Inflammatory macrophage (primary cell): Measurements from ENCODE around the gene ZFYVE26.

Experiments
- DNase-seq, 2 donors: peaks; one replicate each; pipeline ENCODE4 v3.0.0-alpha.2; 2020 to 2022
- total RNA-seq, 18 experiments: gene quantifications; one replicate each; lab custom pipeline; 2026; ENCODE audit warnings: mixed read lengths in 6 of 18, inconsistent platforms in 2 of 18; lab: John Stamatoyannopoulos, UW

ZFYVE26 gene
- total RNA-seq: 109 to 333 (median 238) reads per million in 18 experiments

DNA sequence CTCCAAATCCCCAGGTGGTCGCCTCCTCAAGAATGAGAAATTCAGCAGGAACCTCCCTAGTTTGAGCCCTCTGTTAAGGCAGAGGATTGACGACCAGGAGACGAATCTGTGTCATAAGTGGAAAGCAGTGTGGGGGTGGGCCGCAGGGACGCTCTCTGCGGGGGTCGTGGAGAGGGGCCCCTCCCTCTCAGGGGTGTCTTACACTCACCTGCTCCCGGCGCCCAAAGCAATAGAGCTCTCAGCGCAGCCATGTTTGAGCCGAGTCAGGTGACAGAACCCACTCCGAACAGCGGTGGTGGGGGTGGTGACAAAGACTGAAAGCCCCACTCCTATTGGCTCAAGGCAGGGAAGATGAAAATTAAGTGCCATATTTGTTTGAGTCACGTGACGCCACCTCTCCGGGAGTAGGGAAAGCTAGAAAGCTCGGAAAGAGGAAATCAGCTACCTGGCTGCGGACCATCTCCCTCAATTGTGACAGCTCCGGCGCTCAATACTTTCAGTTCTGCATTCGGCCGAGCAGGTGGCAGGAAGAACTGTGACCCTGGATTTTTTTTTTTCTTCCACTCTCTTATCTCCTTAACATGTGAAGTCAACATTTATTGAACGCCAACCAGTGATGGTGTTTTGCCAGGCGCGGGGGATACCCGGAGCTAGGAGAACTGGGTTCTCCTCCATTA lies at the start of gene ZFYVE26:
ZFYVE26 (minus strand) TSS at position 265 of the 677 bp plus-strand sequence. CDS start 627 bp downstream, outside the sequence.
- DNase-seq: peak; percentile 91 to 93

DNA sequence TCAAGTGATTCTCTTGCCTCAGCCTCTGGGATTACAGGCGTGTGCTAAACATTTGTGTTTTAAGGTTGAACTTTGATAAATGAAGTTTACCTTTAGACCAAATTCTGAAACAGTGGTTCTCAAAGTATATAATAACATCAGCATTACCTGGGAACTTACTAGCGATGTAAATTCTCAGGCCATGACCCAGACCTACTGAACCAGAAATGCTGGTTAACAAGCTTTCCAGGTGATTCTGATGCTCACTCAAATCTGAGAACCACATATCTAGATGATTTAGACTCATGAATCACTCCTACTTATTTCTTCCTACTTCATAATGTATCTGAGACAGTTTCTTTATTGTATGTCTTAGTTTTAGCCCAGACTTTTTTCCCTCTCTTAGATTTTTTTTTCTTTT lies 46.8 kb upstream of the ZFYVE26 start:
- no peak for DNase-seq

- DNase-seq: no peak
These were observed 42.9 kb upstream of the ZFYVE26 start for GRCh38 chr14:67859169-67859749.

DNA sequence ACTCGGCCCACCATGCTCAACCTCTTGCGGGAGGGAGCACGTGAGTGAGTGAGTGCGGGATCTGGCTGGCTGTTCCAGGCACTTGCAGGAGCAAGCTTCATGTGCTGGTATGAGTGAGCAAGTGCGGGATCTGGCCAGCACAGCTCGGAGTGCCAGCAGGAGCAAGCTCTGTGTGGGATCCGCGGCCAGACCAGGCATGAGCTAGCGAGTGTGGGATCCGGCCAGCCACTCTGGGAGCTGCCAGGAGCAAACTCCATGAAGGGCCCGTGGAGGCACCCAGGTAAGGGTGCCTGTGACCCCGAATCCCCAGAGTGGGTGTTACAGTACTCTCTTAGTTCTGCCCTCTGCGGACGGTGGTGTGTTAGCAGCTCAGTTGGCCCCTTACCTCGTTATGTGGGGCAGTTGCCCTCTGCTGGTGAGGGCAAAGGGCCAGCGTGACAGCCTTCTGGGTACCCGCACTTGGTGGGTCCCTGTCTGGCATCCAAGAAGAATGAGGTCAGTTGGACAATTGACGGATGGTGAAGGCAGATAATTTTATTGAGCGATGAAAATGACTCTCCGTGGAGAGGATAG lies 41.5 kb upstream of the ZFYVE26 start:
- DNase-seq: no peak

GRCh38 chr14:67856827-67857226 lies 40.4 kb upstream of the ZFYVE26 start:
- no peak for DNase-seq

- DNase-seq: peak; percentile 79 to 88
These were observed 37.3 kb upstream of the ZFYVE26 start for GRCh38 chr14:67853715-67854114.

- peak; percentile 69 to 88 for DNase-seq
These were observed 36.7 kb upstream of the ZFYVE26 start for GRCh38 chr14:67852926-67853604.

DNA sequence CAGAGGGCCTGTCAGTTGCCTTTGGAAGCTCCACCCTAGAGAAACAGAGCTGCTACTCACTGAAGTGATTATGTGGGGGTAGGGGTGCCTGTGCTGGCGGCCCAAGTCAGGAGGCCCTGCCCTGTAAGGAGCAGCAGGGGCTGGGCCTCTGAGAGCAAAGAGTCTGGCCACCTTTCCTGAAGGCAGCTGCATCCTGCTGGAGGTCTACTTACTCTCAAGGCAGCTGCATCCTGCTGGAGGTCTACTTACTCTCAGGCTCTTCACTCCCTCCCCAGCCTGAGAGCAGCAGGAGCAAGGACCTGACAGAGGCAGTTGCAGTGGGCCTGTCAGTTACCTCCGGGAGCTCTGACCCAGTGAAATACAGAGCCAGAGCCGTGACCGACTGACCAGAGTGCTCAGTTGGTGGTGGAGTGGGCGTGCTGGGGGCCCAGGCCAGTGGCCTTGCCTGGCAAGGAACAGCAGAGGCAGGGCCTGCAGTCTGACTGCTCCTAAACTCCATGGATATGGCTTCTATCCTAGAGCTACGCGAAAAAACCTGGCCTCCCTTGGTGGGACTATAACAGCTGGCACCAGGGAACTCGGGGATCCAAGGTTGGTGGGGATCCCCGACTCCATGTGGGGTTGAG lies 35.5 kb upstream of the ZFYVE26 start:
- DNase-seq: peak in 1 of 2 donors; percentile 25

DNA sequence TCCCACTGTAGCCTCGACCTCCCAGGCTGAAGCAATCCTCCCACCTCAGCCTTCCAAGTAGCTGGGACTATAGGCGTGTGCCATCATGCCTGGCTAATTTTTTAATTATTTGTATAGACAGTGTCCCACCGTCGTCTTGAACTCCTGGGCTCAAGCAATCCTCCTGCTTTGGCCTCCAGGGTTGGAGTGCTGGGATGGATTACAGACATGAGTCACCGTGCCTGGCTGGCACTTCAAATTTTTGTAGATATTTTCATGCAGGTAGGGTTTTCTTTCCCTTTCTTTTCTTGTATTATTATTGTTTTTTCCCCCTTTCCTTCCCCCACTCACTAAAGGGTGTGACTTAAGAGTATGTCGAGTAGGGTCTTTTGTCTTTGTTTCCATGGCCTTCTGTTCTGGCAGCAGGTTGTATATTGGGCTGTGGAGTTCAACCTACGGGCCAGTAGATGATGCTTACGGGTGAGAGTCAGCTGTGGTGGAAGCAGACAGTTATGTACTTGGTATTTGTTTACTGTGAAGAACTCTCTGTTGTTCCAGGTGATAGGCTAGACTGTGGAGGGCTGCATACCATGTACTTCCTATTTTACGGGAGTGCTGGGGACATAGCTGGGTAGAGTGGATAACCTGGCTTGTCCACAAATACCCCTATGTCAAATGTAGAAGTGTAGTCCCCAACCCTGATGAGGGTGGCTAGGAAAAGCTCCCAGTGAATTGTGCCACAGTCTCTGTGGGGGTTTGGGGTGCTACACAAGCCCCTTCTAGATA lies 33.9 kb upstream of the ZFYVE26 start:
- no peak for DNase-seq

- no peak for DNase-seq
These were observed 29.7 kb upstream of the ZFYVE26 start for GRCh38 chr14:67846029-67846610.

DNA sequence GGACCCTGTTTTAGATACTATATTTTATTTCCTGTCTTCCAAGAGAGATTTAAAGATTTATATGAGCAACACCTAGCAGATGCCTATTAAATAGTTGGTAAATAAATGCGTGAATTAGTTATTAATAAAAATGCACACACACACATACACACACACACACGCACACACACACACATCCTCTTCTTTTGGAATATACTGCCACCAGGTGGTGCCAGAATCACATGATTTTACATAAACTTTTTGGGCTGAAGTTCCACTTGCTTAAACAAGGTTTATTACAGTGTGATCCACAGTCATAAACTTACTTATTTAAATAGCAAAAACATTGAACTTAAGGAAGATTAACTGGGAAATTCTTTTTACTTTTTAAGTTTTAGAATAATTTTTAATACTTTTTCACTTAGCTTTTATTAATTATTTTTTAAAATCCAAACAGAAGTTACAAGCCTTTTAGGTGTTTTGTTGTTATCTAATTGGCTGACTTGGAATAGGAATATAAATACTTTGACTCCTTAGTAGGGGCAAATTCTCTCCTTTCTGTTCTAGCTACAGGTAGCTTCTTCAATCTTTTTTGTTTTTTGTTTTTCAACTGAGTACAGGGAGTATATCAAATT lies 20.7 kb upstream of the ZFYVE26 start:
- peak; percentile 69 to 81 for DNase-seq

- DNase-seq: no peak
These were observed 19.2 kb upstream of the ZFYVE26 start for GRCh38 chr14:67835596-67835995.

DNA sequence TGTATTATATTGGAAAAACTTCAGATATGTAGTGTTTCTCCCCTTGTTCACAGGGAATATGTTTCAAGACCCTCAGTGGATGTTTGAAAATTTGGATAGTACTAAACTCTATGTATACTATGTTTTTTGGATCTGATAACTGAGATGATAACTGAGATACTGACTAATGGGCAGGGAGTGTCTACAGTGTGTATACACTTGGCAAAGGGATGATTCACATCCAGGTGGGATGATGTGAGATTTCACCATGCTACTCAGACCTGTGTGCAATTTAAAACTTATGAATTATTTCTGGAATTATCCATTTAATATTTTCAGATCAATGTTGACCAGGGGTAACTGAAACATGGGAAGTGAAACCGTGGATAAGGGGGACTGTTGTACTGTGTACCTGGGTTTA lies 17.0 kb upstream of the ZFYVE26 start:
- no peak for DNase-seq

DNA sequence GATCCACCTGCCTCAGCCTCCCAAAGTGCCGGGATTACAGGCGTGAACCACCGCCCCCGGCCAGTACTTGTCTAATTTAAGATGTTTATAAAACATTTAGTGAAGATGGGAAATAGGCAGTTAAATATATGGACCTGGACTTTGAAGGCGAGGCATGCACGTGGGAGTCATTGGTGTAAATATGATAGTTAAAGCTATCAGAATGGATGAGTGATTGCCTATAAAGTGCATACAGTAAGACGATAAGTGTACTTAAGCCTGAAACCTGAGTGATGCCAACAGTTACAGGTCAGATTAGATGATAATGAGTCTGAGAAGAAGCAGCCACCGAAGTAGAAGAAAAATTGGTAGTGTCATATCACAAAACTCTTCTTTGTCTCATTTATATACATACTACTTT lies 14.7 kb upstream of the ZFYVE26 start:
- no peak for DNase-seq

DNA sequence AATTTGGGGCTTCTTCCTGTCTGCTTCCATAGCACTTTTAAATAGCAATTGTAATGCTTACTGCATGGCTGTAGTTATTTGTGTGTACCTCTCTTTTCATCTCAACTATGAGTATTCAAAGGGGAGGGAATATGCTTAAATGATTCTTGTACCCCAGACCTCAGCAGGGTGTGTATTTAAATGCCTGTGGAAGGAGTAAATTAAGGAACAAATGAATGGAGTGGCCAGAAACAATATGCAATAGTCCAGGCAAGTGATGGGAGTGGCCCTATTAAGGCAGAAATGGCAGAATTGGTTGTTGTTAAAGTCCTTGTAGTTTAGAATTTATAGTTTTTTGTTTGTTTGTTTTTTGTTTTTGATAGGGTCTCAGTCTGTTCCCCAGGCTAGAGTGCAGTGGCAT lies 4.7 kb upstream of the ZFYVE26 start:
- DNase-seq: no peak

- peak; percentile 93 to 94 for DNase-seq
These were observed 4.1 kb upstream of the ZFYVE26 start for GRCh38 chr14:67820428-67820971.

DNA sequence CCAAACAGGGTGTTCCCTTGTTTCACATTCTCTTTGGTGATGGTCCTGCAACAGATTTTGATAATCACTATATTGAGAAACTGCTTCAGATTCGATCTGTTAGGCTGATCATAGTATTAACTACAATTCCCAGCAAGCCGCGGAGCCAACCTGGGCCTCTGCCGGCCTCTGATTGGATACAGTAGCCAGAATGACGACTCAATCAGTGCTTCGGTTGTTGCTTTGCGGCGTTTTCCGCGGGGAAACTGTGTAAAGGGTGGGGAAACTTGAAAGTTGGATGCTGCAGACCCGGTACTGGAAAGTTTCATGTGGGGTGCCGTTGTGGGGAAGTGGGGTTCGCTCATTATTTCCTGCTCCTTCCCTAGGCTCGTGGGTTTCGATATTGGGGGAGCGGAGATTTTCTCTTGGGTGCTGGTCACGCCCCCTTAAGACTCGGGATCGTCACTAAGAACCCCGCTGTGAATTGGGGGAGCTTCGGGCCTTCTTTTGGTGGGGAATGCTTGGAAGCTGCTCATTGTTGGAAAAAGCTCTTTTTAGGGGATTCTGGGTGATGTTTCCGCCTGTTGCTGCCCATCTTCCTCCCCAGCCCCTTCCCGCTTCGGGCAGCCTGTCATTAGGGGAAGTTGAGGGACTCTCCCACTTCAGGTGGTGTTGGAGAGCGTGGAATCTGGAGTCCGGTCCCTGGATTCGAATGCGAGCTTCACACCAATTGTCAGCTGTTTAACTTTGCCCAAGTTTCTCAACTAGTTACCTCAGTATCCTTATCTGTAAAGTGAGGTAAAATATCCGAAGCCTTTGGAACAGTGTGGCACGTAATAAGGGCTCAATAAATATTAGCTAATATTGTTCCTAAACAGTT lies 3.4 kb upstream of the ZFYVE26 start, which contains the start of gene RAD51B:
RAD51B (plus strand) TSS at position 217 of the 859 bp plus-strand sequence.
- peak; percentile 91 to 92 for DNase-seq

DNA sequence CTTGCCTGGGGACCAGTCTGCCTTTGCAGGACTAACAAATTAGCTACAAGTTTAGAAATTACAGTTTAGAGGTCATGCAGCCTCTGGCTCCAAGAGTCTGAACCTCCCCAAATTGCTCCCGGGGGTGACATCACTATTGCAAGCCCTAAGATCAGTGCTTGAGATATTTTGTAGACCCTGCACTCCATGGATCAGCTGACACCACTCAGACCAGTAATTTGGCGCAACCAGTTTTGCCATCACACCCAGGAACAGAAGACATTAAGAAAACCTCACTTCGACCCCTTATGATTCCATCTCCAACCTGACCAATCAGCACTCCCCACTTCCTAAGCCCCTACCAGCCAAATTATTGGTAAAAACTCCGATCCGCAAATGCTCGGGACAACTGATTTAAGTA lies 2.1 kb upstream of the ZFYVE26 start:
- DNase-seq: peak in 1 of 2 donors; percentile 2

- peak; percentile 72 to 78 for DNase-seq
These were observed 1.5 kb upstream of the ZFYVE26 start for GRCh38 chr14:67817750-67818438.
